22Rv1 (cell line): Measurements from ENCODE around the gene AOPEP.

Experiments used
- ZFX ChIP-seq: fragments of 450-650 bp; IDR thresholded peaks from 2 replicates; pipeline ENCODE4 v1.6.1; 2017; ENCODE audit warnings: antibody characterized with exemption, borderline replicate concordance
- TF ChIP-seq, protein P1 (sequence below): fragments of 450-650 bp; IDR thresholded peaks from 2 replicates; pipeline ENCODE4 v1.5.1; 2017; ENCODE audit warnings: mild to moderate bottlenecking

- TF ChIP-seq, protein P1, sequence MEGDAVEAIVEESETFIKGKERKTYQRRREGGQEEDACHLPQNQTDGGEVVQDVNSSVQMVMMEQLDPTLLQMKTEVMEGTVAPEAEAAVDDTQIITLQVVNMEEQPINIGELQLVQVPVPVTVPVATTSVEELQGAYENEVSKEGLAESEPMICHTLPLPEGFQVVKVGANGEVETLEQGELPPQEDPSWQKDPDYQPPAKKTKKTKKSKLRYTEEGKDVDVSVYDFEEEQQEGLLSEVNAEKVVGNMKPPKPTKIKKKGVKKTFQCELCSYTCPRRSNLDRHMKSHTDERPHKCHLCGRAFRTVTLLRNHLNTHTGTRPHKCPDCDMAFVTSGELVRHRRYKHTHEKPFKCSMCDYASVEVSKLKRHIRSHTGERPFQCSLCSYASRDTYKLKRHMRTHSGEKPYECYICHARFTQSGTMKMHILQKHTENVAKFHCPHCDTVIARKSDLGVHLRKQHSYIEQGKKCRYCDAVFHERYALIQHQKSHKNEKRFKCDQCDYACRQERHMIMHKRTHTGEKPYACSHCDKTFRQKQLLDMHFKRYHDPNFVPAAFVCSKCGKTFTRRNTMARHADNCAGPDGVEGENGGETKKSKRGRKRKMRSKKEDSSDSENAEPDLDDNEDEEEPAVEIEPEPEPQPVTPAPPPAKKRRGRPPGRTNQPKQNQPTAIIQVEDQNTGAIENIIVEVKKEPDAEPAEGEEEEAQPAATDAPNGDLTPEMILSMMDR: no peak
- TF ChIP-seq ZFX: no peak
Observed at GRCh38 chr9:94960964-94961363, 234.5 kb downstream of the AOPEP start.
